HCT116 (cell line): Measurements from ENCODE around the gene POC1B. TPM values are rescaled to one million over a fixed set of nuclear protein-coding genes. Genes with fewer than 3 reads are reported as not detected.

Source experiments
- ATAC-seq: fragments of 200-7000 bp; cut with Tn5 transposase; 2 replicates; pipeline ENCODE4 v1.9.1; 2020; ENCODE audit warnings: mild to moderate bottlenecking, moderate library complexity
- BruUV-seq: library from RNA; stranded (reverse); fragments of 400-500 nt; replicated peaks from 2 replicates; lab custom pipeline; 2021; lab: Mats Ljungman, UMichigan
- CTCF ChIA-PET: fragments of 300-600 bp; sonication (Branson Sonifier 250); formaldehyde crosslinking; loops from one replicate; lab custom pipeline; 2021; ENCODE audit warnings: antibody characterized with exemption; lab: Charles Lee
- POLR2A ChIA-PET: fragments of 300-600, 350-600 bp; sonication (Branson Sonifier 250); formaldehyde crosslinking; loops from one replicate; lab custom pipeline; 2021; ENCODE audit warnings: antibody characterized with exemption; lab: Charles Lee
- RAD21 ChIA-PET, 2 experiments: fragments of 300-600 bp; sonication (Branson Sonifier 250); formaldehyde crosslinking; loops; one replicate each; lab custom pipeline; 2023; ENCODE audit warnings: low total read pairs in 2 of 2; ENCODE audit not compliant: uncharacterized antibody in 2 of 2, unreplicated experiment in 2 of 2, low non-redundant PET in 1 of 2; lab: Charles Lee
- DNase-seq: peaks from one replicate; pipeline ENCODE4 v3.0.0-alpha.2; 2010; ENCODE audit warnings: low read depth, low spot score
- H2AFZ ChIP-seq: fragments of 200-600 bp; shearing (Covaris generic), sonication (generic); 2 replicates; pipeline ENCODE4 v1.6.1; 2017; ENCODE audit warnings: low read depth, mixed run types, mixed read lengths, antibody characterized with exemption, low read length; ENCODE audit not compliant: poor library complexity, severe bottlenecking
- H3K27ac ChIP-seq: 2 replicates; pipeline ENCODE4 v1.5.1; 2012; ENCODE audit warnings: low read depth, low read length
- H3K27me3 ChIP-seq: fragments of 200-600 bp; sonication (generic); 2 replicates; pipeline ENCODE4 v1.6.1; 2016; ENCODE audit warnings: mixed run types, low read length, mixed read lengths; ENCODE audit not compliant: insufficient read depth
- H3K36me3 ChIP-seq, 2 experiments: fragments of 200-500 bp in 1 of 2; fragments of 200-600 bp in 1 of 2; sonication (Bioruptor generic) in 1 of 2; sonication (generic) in 1 of 2; 2 replicates each; pipeline versions ENCODE4 v1.5.1 to v1.6.1; 2014 to 2016; ENCODE audit warnings: low read length in 2 of 2, inconsistent platforms in 1 of 2, mixed read lengths in 1 of 2, mixed run types in 1 of 2; ENCODE audit not compliant: insufficient read depth in 2 of 2, control insufficient read depth in 1 of 2
- H3K4me1 ChIP-seq, 2 experiments: fragments of 200-600 bp in 1 of 2; sonication (generic) in 1 of 2; 2 replicates each; pipeline versions ENCODE4 v1.5.1 to v1.6.1; 2012 to 2017; ENCODE audit warnings: low read length in 2 of 2, inconsistent platforms in 1 of 2, mild to moderate bottlenecking in 1 of 2, mixed read lengths in 1 of 2, mixed run types in 1 of 2, moderate library complexity in 1 of 2; ENCODE audit not compliant: insufficient read depth in 2 of 2, control insufficient read depth in 1 of 2
- H3K4me2 ChIP-seq: fragments of 200-600 bp; sonication (generic); 2 replicates; pipeline ENCODE4 v1.6.1; 2017; ENCODE audit warnings: mixed run types, low read length, mixed read lengths
- H3K4me3 ChIP-seq, 2 experiments: fragments of 200-600 bp in 1 of 2; sonication (generic) in 1 of 2; replicated peaks in 1 of 2; 2 replicates each; pipeline ENCODE4 v1.5.1; 2011 to 2016; ENCODE audit warnings: low read length in 2 of 2, control low read depth in 1 of 2, low read depth in 1 of 2, mild to moderate bottlenecking in 1 of 2, mixed read lengths in 1 of 2, mixed run types in 1 of 2
- H3K79me2 ChIP-seq: fragments of 200-600 bp; sonication (generic); 2 replicates; pipeline ENCODE4 v1.6.1; 2017; ENCODE audit warnings: mild to moderate bottlenecking, mixed run types, low read length, moderate library complexity, mixed read lengths; ENCODE audit not compliant: insufficient read depth
- H3K9ac ChIP-seq: fragments of 200-600 bp; sonication (generic); 2 replicates; pipeline ENCODE4 v1.6.1; 2016; ENCODE audit warnings: low read length, mixed read lengths
- H3K9me2 ChIP-seq: fragments of 200-600 bp; sonication (generic), shearing (Covaris generic); 2 replicates; pipeline ENCODE4 v1.6.1; 2017; ENCODE audit warnings: mixed run types, mild to moderate bottlenecking, moderate library complexity; ENCODE audit not compliant: insufficient read depth
- H3K9me3 ChIP-seq, 2 experiments: fragments of 200-500 bp in 1 of 2; fragments of 200-600 bp in 1 of 2; sonication (Bioruptor generic) in 1 of 2; sonication (generic) in 1 of 2; 2 replicates each; pipeline ENCODE4 v1.6.1; 2014 to 2017; ENCODE audit warnings: low read length in 2 of 2, mixed read lengths in 2 of 2, inconsistent platforms in 1 of 2, low read depth in 1 of 2, mild to moderate bottlenecking in 1 of 2, mixed run types in 1 of 2, moderate library complexity in 1 of 2; ENCODE audit not compliant: control insufficient read depth in 1 of 2, insufficient read depth in 1 of 2
- H4K20me1 ChIP-seq: fragments of 200-600 bp; sonication (generic), shearing (Covaris generic); 2 replicates; pipeline ENCODE4 v1.6.1; 2017; ENCODE audit warnings: mixed run types, mild to moderate bottlenecking, moderate library complexity; ENCODE audit not compliant: insufficient read depth
- CBX3 ChIP-seq: IDR thresholded peaks from 2 replicates; pipeline ENCODE4 v1.6.1; 2012; ENCODE audit warnings: low read depth
- CTCF ChIP-seq, 3 experiments: fragments of 200-600 bp in 1 of 3; sonication (generic) in 1 of 3; IDR thresholded peaks in 2 of 3; conservative IDR thresholded peaks in 1 of 3; 2 replicates each; pipeline ENCODE4 v1.5.1; 2012 to 2017; ENCODE audit warnings: low read depth in 2 of 3, low read length in 2 of 3, antibody characterized with exemption in 1 of 3, borderline replicate concordance in 1 of 3, control low read depth in 1 of 3, mild to moderate bottlenecking in 1 of 3, mixed read lengths in 1 of 3, mixed run types in 1 of 3, moderate library complexity in 1 of 3; ENCODE audit not compliant: insufficient read depth in 1 of 3
- EGR1 ChIP-seq: IDR thresholded peaks from 2 replicates; pipeline ENCODE4 v1.6.1; 2012; ENCODE audit warnings: low read depth
- ELF1 ChIP-seq: IDR thresholded peaks from 2 replicates; pipeline ENCODE4 v1.6.1; 2012; ENCODE audit warnings: low read depth, borderline replicate concordance
- EZH2 ChIP-seq: fragments of 200-600 bp; sonication (generic); IDR thresholded peaks from 2 replicates; pipeline ENCODE4 v1.6.1; 2017; ENCODE audit warnings: antibody characterized with exemption, mixed run types
- EZH2phosphoT487 ChIP-seq: fragments of 200-600 bp; IDR thresholded peaks from 2 replicates; pipeline ENCODE4 v1.6.1; 2018; ENCODE audit warnings: antibody characterized with exemption, borderline replicate concordance
- FOSL1 ChIP-seq: IDR thresholded peaks from 2 replicates; pipeline ENCODE4 v1.6.1; 2012; ENCODE audit warnings: low read depth
- JUND ChIP-seq: IDR thresholded peaks from 2 replicates; pipeline ENCODE4 v1.6.1; 2012
- MAX ChIP-seq: IDR thresholded peaks from 2 replicates; pipeline ENCODE4 v1.6.1; 2012
- RAD21 ChIP-seq: IDR thresholded peaks from 2 replicates; pipeline ENCODE4 v1.6.1; 2012; ENCODE audit warnings: low read depth, mild to moderate bottlenecking
- REST ChIP-seq: IDR thresholded peaks from 2 replicates; pipeline ENCODE4 v1.6.1; 2012; ENCODE audit warnings: low read depth
- SP1 ChIP-seq: IDR thresholded peaks from 2 replicates; pipeline ENCODE4 v1.6.1; 2012; ENCODE audit warnings: low read depth
- TCF7L2 ChIP-seq: IDR thresholded peaks from 2 replicates; pipeline ENCODE4 v1.7.0; 2011; ENCODE audit warnings: borderline replicate concordance, inconsistent platforms; ENCODE audit not compliant: insufficient read depth, insufficient read length; ENCODE audit errors: extremely low read depth
- ZFX ChIP-seq: fragments of 450-650 bp; IDR thresholded peaks from 2 replicates; pipeline ENCODE4 v1.6.1; 2017
- intact Hi-C: fragments of 100-400 bp; cut with micrococcal nuclease; formaldehyde crosslinking; loops from 2 replicates; pipeline ENCODE4 v1.10.0; 2022
- total RNA-seq: library from RNA; stranded (reverse); gene quantifications from one replicate; pipeline ENCODE4 v1.2.1, GENCODE V29; 2021; ENCODE audit not compliant: unreplicated experiment
- TF ChIP-seq, protein P1 (sequence below): IDR thresholded peaks from 2 replicates; pipeline ENCODE4 v1.6.1; 2012

POC1B gene
- total RNA-seq, 1 experiment from 2014 or later = 14.3 TPM

GRCh38 chr12:89376202-89376529, 149.7 kb downstream of the POC1B start:
- H3K9me3 ChIP-seq = no peaks in the 10 kb centered on the region
- ChIA-PET CTCF (no interaction called here), RAD21 (interaction anchor here in 1 of 2 experiments (1.1 kb wide), 1 partner anchor 23 kb away, joined by 3 read pairs; no protein-coding TSS in a partner anchor), POLR2A (interaction anchor here (0.6 to 3.8 kb wide), 4 partner anchors 8 to 24 kb away, joined by 3 to 17 read pairs (median 5); partner anchors contain the start of gene DUSP6)
- H3K4me1 ChIP-seq = peaks cover 44 to 53% of the 10 kb centered on the region in 2 experiments
- peak overlapping the region; percentile 42 for H3K27ac ChIP-seq
- TSS peak; percentile 58 for BruUV-seq
- H3K4me2 ChIP-seq = peak overlapping the region; percentile 71
- no peaks in the 10 kb centered on the region for H4K20me1 ChIP-seq
- peak overlapping the region; percentile 89 for H2AFZ ChIP-seq
- no peaks in the 10 kb centered on the region for H3K9me2 ChIP-seq
- intact Hi-C loops = no loop called here
- H3K4me3 ChIP-seq = 0 out of 4 replicates have a peak overlapping the region, but pooled peaks of 1 of the 2 experiments have one; percentile 39
- H3K79me2 ChIP-seq = no peaks in the 10 kb centered on the region
- DNase-seq (no peak), ATAC-seq (no peak)
- H3K36me3 ChIP-seq = no peaks in the 10 kb centered on the region
- no peaks in the 10 kb centered on the region for H3K27me3 ChIP-seq
- TF ChIP-seq MAX (no peak), EGR1 (no peak), ZFX (no peak), CTCF (IDR thresholded peaks at IDR 0.05 in 2 of 3, conservative IDR thresholded peaks at IDR 0.05 in 1 of 3; ENCODE audit: borderline replicate concordance in 1 of 3, insufficient read depth in 1 of 3, low read depth in 2 of 3, low read length in 2 of 3) (no peak), REST (no peak), ELF1 (no peak), CBX3 (no peak), FOSL1 (no peak), JUND (no peak), RAD21 (no peak), EZH2phosphoT487 (no peak), SP1 (no peak), EZH2 (no peak), TCF7L2 (no peak)
- TF ChIP-seq, protein P1, sequence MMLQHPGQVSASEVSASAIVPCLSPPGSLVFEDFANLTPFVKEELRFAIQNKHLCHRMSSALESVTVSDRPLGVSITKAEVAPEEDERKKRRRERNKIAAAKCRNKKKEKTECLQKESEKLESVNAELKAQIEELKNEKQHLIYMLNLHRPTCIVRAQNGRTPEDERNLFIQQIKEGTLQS = no peak
- no peak overlapping the region for H3K9ac ChIP-seq
